Measurements from ENCODE around the gene DOCK4. TPM values are rescaled to one million over a fixed set of nuclear protein-coding genes. Genes with fewer than 3 reads are reported as not detected.

DOCK4 gene
- total RNA-seq, 1 donor from 2014 or later = 100 TPM

DNA sequence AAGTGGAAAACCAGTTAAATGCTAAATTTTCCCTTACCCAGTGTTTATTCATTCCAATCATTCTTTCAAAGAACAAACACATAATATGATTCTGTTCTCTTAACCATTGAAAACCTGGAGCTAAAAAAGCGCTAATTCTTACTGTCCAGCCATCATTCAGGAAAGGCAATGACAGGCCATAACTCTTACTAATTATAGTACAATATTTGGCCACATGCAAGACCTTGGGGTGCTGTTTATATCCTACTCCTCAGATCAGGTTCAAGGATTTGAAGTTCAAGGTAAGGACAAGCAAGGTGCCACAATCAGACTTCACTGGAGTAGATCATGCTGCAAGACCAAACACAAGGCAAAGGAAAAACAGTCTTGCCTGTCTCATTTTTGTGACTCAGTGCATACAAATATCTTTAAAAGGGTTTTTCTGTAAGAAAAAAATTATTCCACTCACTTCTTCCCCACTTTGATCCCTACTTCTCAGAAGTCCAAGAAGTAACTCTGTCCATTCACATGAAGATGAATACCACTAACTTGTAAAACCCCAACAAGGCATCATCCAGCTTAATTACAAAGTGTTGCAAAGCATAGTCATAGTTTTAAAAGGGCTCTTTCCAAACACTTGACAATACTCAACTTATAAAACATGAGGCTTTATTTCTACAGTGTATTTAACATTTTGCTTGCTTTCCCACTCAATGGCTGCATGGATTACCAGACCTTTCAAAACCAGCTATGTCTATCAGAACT lies 153.0 kb downstream of the DOCK4 start:
- ATAC-seq (peak; percentile 26), DNase-seq (no peak)
- intact Hi-C loops (cut with DNase I) = no loop called here
- Histone ChIP-seq H3K4me3 (no peak overlapping the region), H3K27ac (no peak overlapping the region), H3K36me3 (no peaks in the 10 kb centered on the region), H3K4me1 (peaks cover 16% of the 10 kb centered on the region), H3K9me3 (no peaks in the 10 kb centered on the region), H3K27me3 (no peaks in the 10 kb centered on the region)
- TF ChIP-seq, protein P1, sequence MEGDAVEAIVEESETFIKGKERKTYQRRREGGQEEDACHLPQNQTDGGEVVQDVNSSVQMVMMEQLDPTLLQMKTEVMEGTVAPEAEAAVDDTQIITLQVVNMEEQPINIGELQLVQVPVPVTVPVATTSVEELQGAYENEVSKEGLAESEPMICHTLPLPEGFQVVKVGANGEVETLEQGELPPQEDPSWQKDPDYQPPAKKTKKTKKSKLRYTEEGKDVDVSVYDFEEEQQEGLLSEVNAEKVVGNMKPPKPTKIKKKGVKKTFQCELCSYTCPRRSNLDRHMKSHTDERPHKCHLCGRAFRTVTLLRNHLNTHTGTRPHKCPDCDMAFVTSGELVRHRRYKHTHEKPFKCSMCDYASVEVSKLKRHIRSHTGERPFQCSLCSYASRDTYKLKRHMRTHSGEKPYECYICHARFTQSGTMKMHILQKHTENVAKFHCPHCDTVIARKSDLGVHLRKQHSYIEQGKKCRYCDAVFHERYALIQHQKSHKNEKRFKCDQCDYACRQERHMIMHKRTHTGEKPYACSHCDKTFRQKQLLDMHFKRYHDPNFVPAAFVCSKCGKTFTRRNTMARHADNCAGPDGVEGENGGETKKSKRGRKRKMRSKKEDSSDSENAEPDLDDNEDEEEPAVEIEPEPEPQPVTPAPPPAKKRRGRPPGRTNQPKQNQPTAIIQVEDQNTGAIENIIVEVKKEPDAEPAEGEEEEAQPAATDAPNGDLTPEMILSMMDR (IDR thresholded peaks at IDR 0.05) = no peak

DNA sequence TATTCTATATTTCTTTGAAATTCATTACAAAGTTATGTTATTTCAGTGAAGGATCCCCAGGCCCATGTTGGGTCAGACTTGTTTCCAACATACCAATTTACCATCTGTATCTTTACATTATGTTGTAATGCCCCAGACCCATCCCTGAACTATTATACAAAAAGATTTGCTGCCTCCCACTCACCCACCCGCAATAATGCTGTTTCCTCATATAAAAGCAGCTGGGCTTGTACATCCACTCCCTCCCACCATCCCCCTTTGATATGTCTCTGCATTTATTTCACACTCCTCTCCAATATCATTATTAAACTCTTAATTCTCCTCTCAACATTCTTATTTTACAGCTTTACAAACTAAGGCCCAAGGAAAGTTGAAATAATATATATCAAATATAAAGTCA lies 153.7 kb downstream of the DOCK4 start:
- Histone ChIP-seq H3K9me3 (no peaks in the 10 kb centered on the region), H3K27ac (no peak overlapping the region), H3K4me1 (peaks cover 14% of the 10 kb centered on the region), H3K4me3 (no peak overlapping the region), H3K36me3 (no peaks in the 10 kb centered on the region), H3K27me3 (no peaks in the 10 kb centered on the region)
- intact Hi-C loops (cut with DNase I) = no loop called here
- ATAC-seq (no peak), DNase-seq (no peak)
- TF ChIP-seq, protein P1 (IDR thresholded peaks at IDR 0.05) = no peak

DNA sequence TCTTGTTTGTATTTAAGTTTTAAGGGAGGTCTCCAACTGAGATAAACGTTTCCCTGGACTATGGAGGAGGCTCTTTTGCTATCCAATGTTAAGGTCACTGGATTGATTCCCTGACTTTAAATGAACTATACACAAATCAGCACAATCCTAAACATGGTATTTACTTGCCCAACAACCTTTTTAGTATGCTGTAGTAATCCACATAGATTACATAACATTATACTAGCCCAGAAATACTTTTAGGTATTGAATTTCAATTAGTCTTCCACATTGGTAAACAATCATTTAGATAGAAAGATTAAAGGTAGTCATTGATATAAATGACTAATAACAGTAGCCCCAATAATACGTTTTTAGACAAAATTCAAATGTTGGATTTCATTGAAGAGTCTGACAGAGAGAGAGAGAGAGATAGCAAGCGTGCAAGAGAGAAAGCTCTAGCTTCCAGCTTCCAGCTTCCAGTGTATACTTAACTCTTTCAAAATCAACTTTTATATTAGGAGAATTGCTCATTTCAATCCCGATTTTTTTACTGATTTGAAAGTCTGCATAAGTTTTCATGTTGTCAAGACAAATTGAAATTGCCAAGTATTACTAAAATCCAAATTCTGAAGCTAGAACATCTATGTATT lies 155.8 kb downstream of the DOCK4 start:
- DNase-seq = no peak
- H3K4me1 ChIP-seq = peaks cover 14% of the 10 kb centered on the region
- TF ChIP-seq, protein P1 (IDR thresholded peaks at IDR 0.05) = no peak
- no peaks in the 10 kb centered on the region for H3K36me3 ChIP-seq
- H3K27me3 ChIP-seq = no peaks in the 10 kb centered on the region
- no peaks in the 10 kb centered on the region for H3K9me3 ChIP-seq
- H3K27ac ChIP-seq = no peak overlapping the region
- H3K4me3 ChIP-seq = no peak overlapping the region
- intact Hi-C loops (cut with DNase I) = no loop called here
- no peak for ATAC-seq

DNA sequence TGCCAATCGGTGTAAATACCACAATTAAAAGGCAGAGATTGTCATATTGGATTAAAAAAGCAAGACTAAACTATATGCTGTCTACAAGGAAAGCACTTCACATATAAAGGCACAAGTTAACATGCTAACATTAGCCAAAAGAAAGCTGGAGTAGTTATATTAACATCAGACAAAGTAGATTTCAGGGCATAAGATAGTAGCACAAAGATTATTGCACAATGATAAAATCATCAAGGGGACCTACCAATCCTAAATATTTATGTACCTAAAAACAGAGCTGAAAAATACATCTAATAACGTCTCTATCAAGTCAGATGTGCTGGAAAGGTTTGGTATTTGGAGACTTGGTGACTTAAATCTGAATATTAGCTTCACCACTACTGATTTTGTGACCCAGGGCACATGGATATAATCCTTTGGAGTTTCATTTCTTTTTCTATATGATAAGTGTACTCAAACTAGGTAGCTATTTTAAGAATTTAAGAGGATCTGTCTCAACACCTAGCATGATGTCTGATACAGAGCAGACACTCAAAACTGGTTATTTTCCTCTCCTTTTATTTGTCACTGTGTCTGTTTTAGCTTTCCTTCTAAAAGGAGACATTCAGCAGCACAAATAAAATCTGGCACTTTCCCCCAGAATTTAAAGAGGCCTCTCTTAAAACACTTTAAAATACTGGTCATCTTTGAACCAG lies 156.5 kb downstream of the DOCK4 start:
- ATAC-seq = no peak
- Histone ChIP-seq H3K9me3 (no peaks in the 10 kb centered on the region), H3K4me3 (no peak overlapping the region), H3K27ac (peak overlapping the region; percentile 12), H3K27me3 (no peaks in the 10 kb centered on the region), H3K4me1 (peaks cover 14% of the 10 kb centered on the region), H3K36me3 (no peaks in the 10 kb centered on the region)
- no peak for DNase-seq
- intact Hi-C loops (cut with DNase I) = no loop called here
- TF ChIP-seq, protein P1 (IDR thresholded peaks at IDR 0.05) = no peak

DNA sequence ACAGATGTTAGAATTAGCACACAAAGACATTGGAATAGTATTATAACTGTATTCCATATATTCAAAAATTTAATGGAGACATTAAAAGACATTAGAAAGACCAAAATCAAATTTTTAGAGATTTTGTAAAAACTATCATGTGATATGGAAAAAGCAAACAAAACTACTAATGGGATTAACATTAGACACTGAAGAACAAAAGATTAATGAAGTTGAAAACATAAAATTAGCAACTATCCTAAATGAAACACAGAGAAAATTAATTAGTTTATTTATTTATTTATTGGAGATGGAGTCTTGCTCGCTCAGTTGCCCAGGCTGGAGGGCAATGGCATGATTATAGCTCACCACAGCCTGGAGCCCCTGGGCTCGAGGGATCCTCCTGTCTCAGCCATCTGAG lies 158.8 kb downstream of the DOCK4 start:
- TF ChIP-seq, protein P1 (IDR thresholded peaks at IDR 0.05) = no peak
- no peak overlapping the region for H3K27ac ChIP-seq
- no peaks in the 10 kb centered on the region for H3K27me3 ChIP-seq
- H3K9me3 ChIP-seq = no peaks in the 10 kb centered on the region
- H3K4me3 ChIP-seq = no peak overlapping the region
- H3K36me3 ChIP-seq = no peaks in the 10 kb centered on the region
- no peak for ATAC-seq
- peaks cover under 1% of the 10 kb centered on the region for H3K4me1 ChIP-seq
- intact Hi-C loops (cut with DNase I) = no loop called here
- no peak for DNase-seq

Measured in upper lobe of right lung (tissue), 1 donor.